ENCODE results near the gene RBM41.

RBM41 gene

GRCh38 chrX:107014936-107015335 is 103.7 kb downstream of the RBM41 start:
- no peak for DNase-seq
